DMS 273 treated with DMSO at 0.1 percent for 48 hours (cell line): ENCODE measurements around the gene FNDC4.
"Not testable (repeated sequence)": the region's sequence is repeated elsewhere in the genome, so short reads cannot be mapped to it uniquely, and the experiment has no call there.

ENCODE experiments used
- DNase-seq: peaks from one replicate; lab custom pipeline; 2025; lab: John Stamatoyannopoulos, UW

The FNDC4 gene, protein sequence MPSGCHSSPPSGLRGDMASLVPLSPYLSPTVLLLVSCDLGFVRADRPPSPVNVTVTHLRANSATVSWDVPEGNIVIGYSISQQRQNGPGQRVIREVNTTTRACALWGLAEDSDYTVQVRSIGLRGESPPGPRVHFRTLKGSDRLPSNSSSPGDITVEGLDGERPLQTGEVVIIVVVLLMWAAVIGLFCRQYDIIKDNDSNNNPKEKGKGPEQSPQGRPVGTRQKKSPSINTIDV

GRCh38 chr2:27494944-27495554 lies at the start of gene FNDC4:
TSS of gene FNDC4 (minus strand) at chr2:27495200. CDS start at chr2:27494679, 521 bp downstream.
- DNase-seq: no peak

- no peak for DNase-seq
Measured at GRCh38 chr2:27544143-27544821, 49.3 kb upstream of the FNDC4 start.

DNA sequence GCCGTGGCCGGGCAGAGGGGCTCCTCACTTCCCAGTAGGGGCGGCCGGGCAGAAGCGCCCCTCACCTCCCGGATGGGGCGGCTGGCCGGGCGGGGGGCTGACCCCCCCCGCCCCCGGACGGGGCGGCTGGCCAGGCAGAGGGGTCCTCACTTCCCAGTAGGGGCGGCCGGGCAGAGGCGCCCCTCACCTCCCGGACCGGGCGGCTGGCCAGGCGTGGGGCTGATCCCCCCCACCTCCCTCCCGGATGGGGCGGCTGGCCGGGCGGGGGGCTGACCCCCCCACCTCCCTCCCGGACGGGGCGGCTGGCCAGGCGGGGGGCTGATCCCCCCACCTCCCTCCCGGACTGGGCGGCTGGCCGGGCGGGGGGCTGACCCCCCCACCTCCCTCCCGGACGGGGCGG lies 44.6 kb upstream of the FNDC4 start:
- DNase-seq: not testable (repeated sequence)

GRCh38 chr2:27538839-27539450 lies 43.9 kb upstream of the FNDC4 start:
- not testable (repeated sequence) for DNase-seq

DNA sequence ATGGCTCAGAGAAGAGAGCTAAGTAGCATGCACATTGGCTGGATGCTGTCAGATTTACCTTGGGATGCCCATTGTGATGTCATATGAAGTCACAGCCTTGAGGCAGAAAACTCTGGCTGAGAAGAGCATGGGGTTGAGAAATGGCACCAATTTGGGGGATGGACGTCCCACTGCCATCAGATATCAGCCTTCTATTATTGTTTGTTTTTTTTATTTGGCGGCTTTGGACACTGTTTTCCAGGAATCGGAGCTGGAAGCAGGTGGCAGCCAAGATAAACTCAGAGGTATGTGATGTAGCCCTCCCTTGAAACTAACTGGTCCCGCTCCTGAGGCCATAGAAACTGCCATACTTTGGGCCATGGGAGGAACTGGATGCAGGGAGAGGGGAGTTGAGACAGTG lies 42.3 kb upstream of the FNDC4 start:
- DNase-seq: no peak

- DNase-seq: no peak
Measured at GRCh38 chr2:27531983-27532382, 37.0 kb upstream of the FNDC4 start.

DNA sequence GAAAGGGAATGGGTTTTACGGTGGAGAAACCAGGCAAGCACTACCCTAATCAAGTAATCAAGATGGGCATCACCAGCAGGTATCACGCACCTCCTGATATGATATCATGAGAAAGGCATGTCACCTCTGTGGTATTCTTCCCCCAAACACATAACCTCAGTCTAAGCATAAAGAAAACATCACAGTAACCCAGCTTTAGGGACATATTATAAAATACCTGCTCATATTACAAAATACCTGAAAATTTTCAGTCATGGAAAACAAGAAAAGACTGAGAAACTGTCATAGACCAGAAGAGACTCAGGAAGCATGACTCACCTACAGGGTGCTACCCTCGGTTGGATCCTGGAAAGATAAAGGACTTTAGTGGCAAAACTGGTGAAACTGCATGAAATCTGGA lies 32.2 kb upstream of the FNDC4 start:
- no peak for DNase-seq

DNA sequence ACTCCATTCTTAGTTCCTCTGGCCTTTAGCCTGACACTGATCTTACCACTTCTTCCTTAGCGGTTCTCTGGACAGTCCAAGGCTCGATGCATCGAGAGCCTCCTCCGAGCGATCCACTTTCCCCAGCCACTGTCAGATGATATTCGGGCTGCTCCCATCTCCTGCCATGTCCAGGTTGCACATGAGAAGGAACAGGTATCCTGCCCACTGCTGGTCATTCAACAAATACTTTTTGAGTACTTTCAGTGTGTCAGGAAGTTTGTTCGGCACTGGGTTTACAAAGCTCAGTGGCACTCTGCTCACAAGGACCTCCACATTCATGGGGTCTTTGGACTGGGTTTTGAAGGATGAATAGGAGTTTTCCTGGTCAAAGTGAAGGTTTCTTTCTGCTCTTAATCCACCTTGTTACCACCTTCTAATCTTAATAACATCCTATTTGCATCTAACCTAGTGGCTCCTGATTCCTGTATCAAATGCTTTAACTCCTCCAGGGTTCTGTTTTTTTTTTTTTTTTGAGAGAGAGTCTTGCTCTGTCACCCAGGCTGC lies 27.5 kb upstream of the FNDC4 start:
- DNase-seq: no peak

GRCh38 chr2:27520316-27520715 lies 25.3 kb upstream of the FNDC4 start:
- no peak for DNase-seq

DNA sequence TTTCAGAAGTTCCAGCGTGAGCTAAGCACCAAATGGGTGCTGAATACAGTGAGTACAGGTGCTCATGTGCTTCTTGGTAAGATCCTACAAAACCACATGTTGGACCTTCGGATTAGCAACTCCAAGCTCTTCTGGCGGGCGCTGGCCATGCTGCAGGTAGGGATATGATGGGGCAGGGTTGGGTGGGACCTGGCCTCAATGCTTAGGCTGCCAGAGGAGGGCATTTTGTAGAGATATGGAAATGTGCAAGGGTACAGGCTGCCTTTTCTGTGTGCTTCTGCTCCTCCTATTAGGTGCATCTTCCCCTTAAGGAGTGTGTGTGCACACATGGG lies 23.7 kb upstream of the FNDC4 start:
- DNase-seq: no peak

GRCh38 chr2:27518113-27518781 lies 23.2 kb upstream of the FNDC4 start:
- DNase-seq: no peak

DNA sequence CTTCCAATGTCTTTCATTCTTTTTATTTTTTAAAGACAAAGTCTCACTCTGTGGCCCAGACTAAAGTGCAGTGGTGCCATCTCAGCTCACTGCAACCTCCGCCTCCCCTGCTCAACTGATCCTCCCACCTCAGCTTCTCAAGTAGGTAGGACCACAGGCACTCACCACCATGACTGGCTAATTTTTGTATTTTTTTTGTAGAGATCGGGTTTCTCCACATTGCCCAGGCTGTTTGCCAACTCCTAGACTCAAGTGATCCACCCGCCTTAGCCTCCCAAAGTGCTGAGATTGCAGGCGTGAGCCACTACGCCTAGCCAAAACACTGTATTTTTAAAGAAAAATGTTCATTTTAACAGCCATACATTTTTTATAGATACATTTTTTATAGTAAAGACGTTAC lies 14.3 kb upstream of the FNDC4 start:
- peak; percentile 4 for DNase-seq

GRCh38 chr2:27507293-27507692 lies 12.3 kb upstream of the FNDC4 start:
- DNase-seq: no peak

GRCh38 chr2:27506587-27506986 lies 11.6 kb upstream of the FNDC4 start:
- DNase-seq: no peak

- DNase-seq: no peak
Measured at GRCh38 chr2:27502142-27502541, 7.1 kb upstream of the FNDC4 start.

- peak; percentile 27 for DNase-seq
Measured at GRCh38 chr2:27501042-27501441, 6.0 kb upstream of the FNDC4 start.

DNA sequence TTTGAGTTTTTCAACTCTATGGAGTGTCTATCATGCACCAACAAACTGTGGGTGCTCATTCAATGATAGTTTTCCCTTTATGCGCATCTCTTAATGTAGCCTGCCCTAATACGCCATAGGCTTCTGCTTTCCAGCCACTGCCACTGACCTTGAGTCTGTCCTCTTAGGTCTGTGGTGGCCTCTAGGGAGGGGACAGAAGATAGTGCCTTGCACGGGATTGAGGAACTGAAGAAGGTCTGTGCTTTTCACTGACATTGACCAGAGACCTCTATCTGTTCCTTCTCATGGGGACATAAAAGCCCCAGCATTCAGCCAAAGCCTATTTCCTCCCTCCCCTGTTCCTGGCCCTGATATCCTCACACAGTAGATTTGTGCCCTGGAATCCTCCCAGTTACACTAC lies 4.0 kb upstream of the FNDC4 start:
- no peak for DNase-seq

- no peak for DNase-seq
Measured at GRCh38 chr2:27497288-27497627, 2.3 kb upstream of the FNDC4 start.

DNA sequence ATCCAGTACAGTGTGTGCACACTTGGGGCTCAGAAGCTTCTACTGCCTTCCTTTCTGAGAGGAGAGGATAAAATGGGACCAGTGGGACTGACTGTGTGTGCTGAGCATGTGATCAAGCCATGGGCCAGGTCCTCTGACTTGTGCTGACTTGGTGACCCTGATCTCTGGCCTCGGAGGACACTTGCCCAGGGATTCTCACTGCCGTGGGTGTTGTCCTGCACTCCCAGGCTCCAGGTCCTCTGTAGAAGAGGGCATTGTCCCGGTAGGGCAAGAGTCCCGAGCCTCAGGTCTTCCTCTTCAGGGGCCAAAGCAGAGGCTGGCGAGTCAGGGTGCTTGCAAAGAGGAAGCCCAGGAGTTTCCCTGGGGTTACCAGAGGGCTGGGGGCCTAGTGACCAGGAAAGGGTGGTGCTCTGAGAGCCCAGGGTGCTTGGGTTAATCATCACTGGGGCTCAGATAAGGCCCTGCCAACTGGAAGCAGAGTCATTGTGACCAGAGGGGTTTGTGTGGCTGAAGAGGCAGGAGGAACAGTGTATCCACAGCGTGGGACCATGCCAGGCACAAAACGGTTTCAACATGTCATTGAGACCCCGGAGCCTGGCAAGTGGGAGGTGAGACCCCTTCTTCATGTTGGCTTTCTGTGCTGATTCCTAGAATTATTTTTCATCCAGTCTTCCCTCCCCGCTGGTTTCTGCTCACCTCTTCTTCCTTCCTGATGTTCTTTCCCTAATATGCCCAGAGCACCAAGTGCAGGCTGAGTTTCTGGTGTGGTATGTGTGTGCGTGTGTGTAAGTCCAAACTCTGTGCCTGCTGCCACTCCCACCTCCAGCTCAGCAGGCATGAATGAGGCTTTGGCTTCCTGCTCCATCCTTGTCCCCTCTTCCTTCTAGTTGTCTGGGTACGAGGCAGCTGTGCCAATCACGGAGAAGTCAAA lies 1.6 kb upstream of the FNDC4 start, which contains the start of gene GCKR:
Gene GCKR, plus strand, starts transcription at position 483 of the 931 bp plus-strand sequence. Its CDS starts 66 bp downstream, at position 549.
- DNase-seq: no peak

GRCh38 chr2:27495840-27496356 lies 898 bp upstream of the FNDC4 start:
- no peak for DNase-seq
